Ishikawa (cell line): ENCODE measurements around the gene SINHCAF.

Source experiments
- EGR1 ChIP-seq: IDR thresholded peaks from 2 replicates; pipeline ENCODE4 v1.6.1; 2012
- EP300 ChIP-seq: IDR thresholded peaks from 2 replicates; pipeline ENCODE4 v1.6.1; 2012; ENCODE audit warnings: borderline replicate concordance
- TCF12 ChIP-seq: IDR thresholded peaks from 2 replicates; pipeline ENCODE4 v1.6.1; 2012; ENCODE audit warnings: low read depth
- TF ChIP-seq, protein P1 (sequence below): IDR thresholded peaks from 2 replicates; pipeline ENCODE4 v1.6.1; 2012; ENCODE audit warnings: low read depth, mild to moderate bottlenecking

DNA sequence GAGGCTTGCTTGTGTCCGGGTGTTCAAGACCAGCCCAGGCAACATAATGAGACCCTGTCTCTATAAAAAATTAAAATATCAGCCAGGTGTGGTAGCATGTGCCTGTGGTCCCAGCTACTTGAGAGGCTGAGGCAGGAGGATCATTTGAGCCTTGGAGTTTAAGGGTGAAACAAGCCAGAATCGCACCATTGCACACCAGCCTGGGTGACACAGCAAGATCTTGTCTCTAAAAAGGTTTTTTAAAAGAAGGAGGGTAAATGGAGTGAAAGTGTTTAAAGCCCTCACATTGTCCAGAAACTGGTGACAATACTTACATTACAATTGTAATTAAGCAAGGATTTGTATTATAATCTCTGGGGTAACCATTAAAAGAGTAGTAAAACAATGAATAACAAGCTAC, 64.2 kb downstream of the SINHCAF start:
- TF ChIP-seq TCF12: no peak
- TF ChIP-seq, protein P1, sequence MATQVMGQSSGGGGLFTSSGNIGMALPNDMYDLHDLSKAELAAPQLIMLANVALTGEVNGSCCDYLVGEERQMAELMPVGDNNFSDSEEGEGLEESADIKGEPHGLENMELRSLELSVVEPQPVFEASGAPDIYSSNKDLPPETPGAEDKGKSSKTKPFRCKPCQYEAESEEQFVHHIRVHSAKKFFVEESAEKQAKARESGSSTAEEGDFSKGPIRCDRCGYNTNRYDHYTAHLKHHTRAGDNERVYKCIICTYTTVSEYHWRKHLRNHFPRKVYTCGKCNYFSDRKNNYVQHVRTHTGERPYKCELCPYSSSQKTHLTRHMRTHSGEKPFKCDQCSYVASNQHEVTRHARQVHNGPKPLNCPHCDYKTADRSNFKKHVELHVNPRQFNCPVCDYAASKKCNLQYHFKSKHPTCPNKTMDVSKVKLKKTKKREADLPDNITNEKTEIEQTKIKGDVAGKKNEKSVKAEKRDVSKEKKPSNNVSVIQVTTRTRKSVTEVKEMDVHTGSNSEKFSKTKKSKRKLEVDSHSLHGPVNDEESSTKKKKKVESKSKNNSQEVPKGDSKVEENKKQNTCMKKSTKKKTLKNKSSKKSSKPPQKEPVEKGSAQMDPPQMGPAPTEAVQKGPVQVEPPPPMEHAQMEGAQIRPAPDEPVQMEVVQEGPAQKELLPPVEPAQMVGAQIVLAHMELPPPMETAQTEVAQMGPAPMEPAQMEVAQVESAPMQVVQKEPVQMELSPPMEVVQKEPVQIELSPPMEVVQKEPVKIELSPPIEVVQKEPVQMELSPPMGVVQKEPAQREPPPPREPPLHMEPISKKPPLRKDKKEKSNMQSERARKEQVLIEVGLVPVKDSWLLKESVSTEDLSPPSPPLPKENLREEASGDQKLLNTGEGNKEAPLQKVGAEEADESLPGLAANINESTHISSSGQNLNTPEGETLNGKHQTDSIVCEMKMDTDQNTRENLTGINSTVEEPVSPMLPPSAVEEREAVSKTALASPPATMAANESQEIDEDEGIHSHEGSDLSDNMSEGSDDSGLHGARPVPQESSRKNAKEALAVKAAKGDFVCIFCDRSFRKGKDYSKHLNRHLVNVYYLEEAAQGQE: no peak
- TF ChIP-seq EP300: no peak
- TF ChIP-seq EGR1: no peak
